Measurements from ENCODE around the gene GALNT17. TPM values are rescaled to one million over a fixed set of nuclear protein-coding genes. Genes with fewer than 3 reads are reported as not detected.
"Not testable (repeated sequence)": the region's sequence is repeated elsewhere in the genome, so short reads cannot be mapped to it uniquely, and the experiment has no call there.

The GALNT17 gene
- total RNA-seq, 1 experiment from 2014 or later, result not detected

GRCh38 chr7:71580027-71580426 lies 448.1 kb downstream of the GALNT17 start:
- Histone ChIP-seq H3F3A (ENCODE audit: low read length, unreplicated experiment) (no peaks in the 10 kb centered on the region), H3K9ac (ENCODE audit: low read length) (no peak overlapping the region), H2AFZ (ENCODE audit: low read length) (no peak overlapping the region), H3K9me3 (ENCODE audit: low read length) (no peaks in the 10 kb centered on the region), H4K20me1 (ENCODE audit: low read length) (no peaks in the 10 kb centered on the region), H3K4me2 (ENCODE audit: low read length) (no peak overlapping the region), H3K4me3 (ENCODE audit: low read length) (no peak overlapping the region), H3K27me3 (ENCODE audit: low read length) (no peaks in the 10 kb centered on the region), H3K4me1 (ENCODE audit: insufficient read depth, low read length) (no peaks in the 10 kb centered on the region), H3K36me3 (ENCODE audit: low read depth, low read length) (no peaks in the 10 kb centered on the region), H3K79me2 (ENCODE audit: low read length) (no peaks in the 10 kb centered on the region), H3K9me2 (replicated peaks; ENCODE audit: low read length) (no peaks in the 10 kb centered on the region), H3K27ac (ENCODE audit: low read length) (no peak overlapping the region)
- TF ChIP-seq CTCF (conservative IDR thresholded peaks at IDR 0.05; ENCODE audit: low read depth, low read length) (no peak), EZH2phosphoT487 (IDR thresholded peaks at IDR 0.05; ENCODE audit: borderline replicate concordance, low read length) (no peak), EZH2 (IDR thresholded peaks at IDR 0.05; ENCODE audit: low read length, unreplicated experiment) (no peak)
- POLR2A ChIA-PET (ENCODE audit: unreplicated experiment), result no interaction called here
- DNase-seq (no peak), ATAC-seq (no peak)
- CTCF ChIA-PET, result no interaction called here
- intact Hi-C loops (cut with micrococcal nuclease), result no loop called here
- BruUV-seq (replicated peaks), result no TSS peak

GRCh38 chr7:71584256-71584655 lies 452.3 kb downstream of the GALNT17 start:
- H3K4me2 ChIP-seq (ENCODE audit: low read length), result no peak overlapping the region
- DNase-seq (no peak), ATAC-seq (no peak)
- H3K9me3 ChIP-seq (ENCODE audit: low read length), result 0 out of 2 replicates have a peak, but pooled peaks cover 7% of the 10 kb centered on the region
- intact Hi-C loops (cut with micrococcal nuclease), result no loop called here
- H2AFZ ChIP-seq (ENCODE audit: low read length), result no peak overlapping the region
- no peaks in the 10 kb centered on the region for H3K9me2 ChIP-seq (replicated peaks; ENCODE audit: low read length)
- no peaks in the 10 kb centered on the region for H4K20me1 ChIP-seq (ENCODE audit: low read length)
- no peak overlapping the region for H3K9ac ChIP-seq (ENCODE audit: low read length)
- no peak for TF ChIP-seq EZH2 (IDR thresholded peaks at IDR 0.05; ENCODE audit: low read length, unreplicated experiment)
- TF ChIP-seq CTCF (conservative IDR thresholded peaks at IDR 0.05; ENCODE audit: low read depth, low read length), result no peak
- BruUV-seq (replicated peaks), result no TSS peak
- no peaks in the 10 kb centered on the region for H3K27me3 ChIP-seq (ENCODE audit: low read length)
- H3K4me1 ChIP-seq (ENCODE audit: insufficient read depth, low read length), result no peaks in the 10 kb centered on the region
- no peak overlapping the region for H3K27ac ChIP-seq (ENCODE audit: low read length)
- no peaks in the 10 kb centered on the region for H3K36me3 ChIP-seq (ENCODE audit: low read depth, low read length)
- no peaks in the 10 kb centered on the region for H3K79me2 ChIP-seq (ENCODE audit: low read length)
- H3K4me3 ChIP-seq (ENCODE audit: low read length), result no peak overlapping the region
- no peaks in the 10 kb centered on the region for H3F3A ChIP-seq (ENCODE audit: low read length, unreplicated experiment)
- ChIA-PET POLR2A (ENCODE audit: unreplicated experiment) (no interaction called here), CTCF (no interaction called here)

DNA sequence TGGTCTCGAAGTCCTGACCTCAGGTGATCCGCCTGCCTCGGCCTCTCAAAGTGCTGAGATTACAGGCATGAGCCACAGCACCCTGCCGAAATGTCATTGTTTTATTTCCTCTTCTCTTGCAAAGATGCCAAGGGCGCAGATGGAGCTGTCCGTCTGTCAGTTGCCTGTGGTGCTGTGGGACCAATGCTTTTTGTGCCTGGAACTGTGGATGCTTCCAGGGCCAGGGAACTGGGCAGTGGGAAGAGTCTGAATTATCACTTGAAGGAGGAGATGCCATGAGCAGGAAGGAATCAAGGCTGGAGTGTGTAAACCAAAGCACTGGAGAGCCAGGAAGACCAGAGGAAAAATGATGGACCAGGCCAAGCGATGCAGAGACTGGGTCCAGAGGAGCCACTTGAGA lies 459.9 kb downstream of the GALNT17 start:
- no peaks in the 10 kb centered on the region for H4K20me1 ChIP-seq (ENCODE audit: low read length)
- DNase-seq (no peak), ATAC-seq (no peak)
- CTCF ChIA-PET, result no interaction called here
- no peak for TF ChIP-seq EZH2 (IDR thresholded peaks at IDR 0.05; ENCODE audit: low read length, unreplicated experiment)
- TF ChIP-seq CTCF (conservative IDR thresholded peaks at IDR 0.05; ENCODE audit: low read depth, low read length), result no peak
- TF ChIP-seq EZH2phosphoT487 (IDR thresholded peaks at IDR 0.05; ENCODE audit: borderline replicate concordance, low read length), result no peak
- POLR2A ChIA-PET (ENCODE audit: unreplicated experiment), result no interaction called here
- intact Hi-C loops (cut with micrococcal nuclease), result no loop called here
- H2AFZ ChIP-seq (ENCODE audit: low read length), result no peak overlapping the region
- BruUV-seq (replicated peaks), result no TSS peak
- no peak overlapping the region for H3K4me3 ChIP-seq (ENCODE audit: low read length)
- no peaks in the 10 kb centered on the region for H3K4me1 ChIP-seq (ENCODE audit: insufficient read depth, low read length)
- 0 out of 2 replicates have a peak, but pooled peaks cover 7% of the 10 kb centered on the region for H3K9me3 ChIP-seq (ENCODE audit: low read length)
- no peaks in the 10 kb centered on the region for H3K27me3 ChIP-seq (ENCODE audit: low read length)
- no peaks in the 10 kb centered on the region for H3K36me3 ChIP-seq (ENCODE audit: low read depth, low read length)
- H3K27ac ChIP-seq (ENCODE audit: low read length), result no peak overlapping the region
- no peaks in the 10 kb centered on the region for H3K79me2 ChIP-seq (ENCODE audit: low read length)
- no peak overlapping the region for H3K9ac ChIP-seq (ENCODE audit: low read length)
- no peaks in the 10 kb centered on the region for H3K9me2 ChIP-seq (replicated peaks; ENCODE audit: low read length)
- H3K4me2 ChIP-seq (ENCODE audit: low read length), result no peak overlapping the region
- H3F3A ChIP-seq (ENCODE audit: low read length, unreplicated experiment), result no peaks in the 10 kb centered on the region

DNA sequence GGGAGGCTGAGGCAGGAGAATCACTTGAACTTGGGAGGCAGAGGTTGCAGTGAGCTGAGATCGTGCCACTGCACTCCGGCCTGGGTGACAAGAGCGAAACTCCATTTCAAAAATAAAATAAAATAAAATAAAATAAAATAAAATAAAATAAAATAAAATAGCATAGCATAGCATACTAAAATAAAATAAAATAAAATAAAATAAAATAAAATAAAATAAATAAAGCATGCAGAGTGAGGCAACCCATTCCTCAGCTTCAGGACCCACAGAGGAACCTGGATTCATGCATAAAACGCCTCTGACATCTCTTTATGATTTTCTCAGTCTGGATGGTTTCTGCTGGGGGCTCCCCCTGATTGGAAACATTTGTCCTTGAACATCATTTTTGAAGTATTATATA lies 460.4 kb downstream of the GALNT17 start:
- H3K9me3 ChIP-seq (ENCODE audit: low read length); ATAC-seq; BruUV-seq (replicated peaks); H3K27ac ChIP-seq (ENCODE audit: low read length); H3K36me3 ChIP-seq (ENCODE audit: low read depth, low read length); POLR2A ChIA-PET (ENCODE audit: unreplicated experiment); H2AFZ ChIP-seq (ENCODE audit: low read length); intact Hi-C loops (cut with micrococcal nuclease); H3K9ac ChIP-seq (ENCODE audit: low read length); H4K20me1 ChIP-seq (ENCODE audit: low read length); H3K9me2 ChIP-seq (replicated peaks; ENCODE audit: low read length); DNase-seq; H3F3A ChIP-seq (ENCODE audit: low read length, unreplicated experiment); CTCF ChIA-PET; H3K4me2 ChIP-seq (ENCODE audit: low read length); H3K4me1 ChIP-seq (ENCODE audit: insufficient read depth, low read length); H3K27me3 ChIP-seq (ENCODE audit: low read length); H3K79me2 ChIP-seq (ENCODE audit: low read length); H3K4me3 ChIP-seq (ENCODE audit: low read length): not testable (repeated sequence)
